GM23338 (cell line): ENCODE measurements around the gene SYT2. TPM values are rescaled to one million over a fixed set of nuclear protein-coding genes. Genes with fewer than 3 reads are reported as not detected.
"Not testable (repeated sequence)": the region's sequence is repeated elsewhere in the genome, so short reads cannot be mapped to it uniquely, and the experiment has no call there.

Experiments
- ATAC-seq: fragments of 200-7000 bp; cut with Tn5 transposase; 3 replicates; pipeline ENCODE4 v1.9.1; 2020
- DNase-seq: peaks from one replicate; pipeline ENCODE4 v3.0.0-alpha.2; 2015; ENCODE audit warnings: low spot score
- H2AFZ ChIP-seq: fragments of 200-600 bp; sonication (generic); 2 replicates; pipeline ENCODE4 v1.8.0; 2016; ENCODE audit warnings: antibody characterized with exemption, mild to moderate bottlenecking, moderate library complexity
- H3F3A ChIP-seq: fragments of 200-600 bp; sonication (generic); replicated peaks from 2 replicates; pipeline ENCODE4 v1.8.0; 2017; ENCODE audit warnings: antibody characterized with exemption, mixed run types, low read depth
- H3K27ac ChIP-seq: fragments of 200-600 bp; sonication (generic); 2 replicates; pipeline ENCODE4 v1.6.1; 2016; ENCODE audit warnings: low read depth
- H3K27me3 ChIP-seq: fragments of 200-600 bp; sonication (generic); 2 replicates; pipeline ENCODE4 v1.8.0; 2016; ENCODE audit warnings: mild to moderate bottlenecking, mixed run types, moderate library complexity; ENCODE audit not compliant: insufficient read depth
- H3K36me3 ChIP-seq: fragments of 200-600 bp; sonication (generic); 2 replicates; pipeline ENCODE4 v1.8.0; 2016; ENCODE audit warnings: mild to moderate bottlenecking; ENCODE audit not compliant: insufficient read depth
- H3K4me1 ChIP-seq: fragments of 200-600 bp; sonication (generic); 2 replicates; pipeline ENCODE4 v1.8.0; 2016; ENCODE audit warnings: mild to moderate bottlenecking, moderate library complexity; ENCODE audit not compliant: insufficient read depth
- H3K4me2 ChIP-seq: fragments of 200-600 bp; sonication (generic); 2 replicates; pipeline ENCODE4 v1.7.1; 2017; ENCODE audit warnings: mixed run types
- H3K4me3 ChIP-seq: fragments of 200-600 bp; sonication (generic); 2 replicates; pipeline ENCODE4 v1.6.1; 2016; ENCODE audit warnings: mixed run types
- H3K79me2 ChIP-seq: fragments of 200-600 bp; sonication (generic); replicated peaks from 2 replicates; pipeline ENCODE4 v1.8.0; 2017; ENCODE audit warnings: mild to moderate bottlenecking; ENCODE audit not compliant: insufficient read depth
- H3K9me2 ChIP-seq: fragments of 200-600 bp; sonication (generic); 2 replicates; pipeline ENCODE4 v1.8.0; 2017; ENCODE audit not compliant: insufficient read depth
- H4K20me1 ChIP-seq: fragments of 200-600 bp; sonication (generic); replicated peaks from 2 replicates; pipeline ENCODE4 v1.8.0; 2017; ENCODE audit warnings: mild to moderate bottlenecking; ENCODE audit not compliant: insufficient read depth
- H3K27ac Mint-ChIP-seq: 2 replicates; pipeline ENCODE4 v1.8.0; 2020; ENCODE audit warnings: inconsistent platforms, mild to moderate bottlenecking, moderate library complexity, mixed read lengths
- H3K27me3 Mint-ChIP-seq: 3 replicates; pipeline ENCODE4 v1.8.0; 2022; ENCODE audit warnings: low read depth, mild to moderate bottlenecking, moderate library complexity, mixed read lengths, inconsistent platforms; ENCODE audit not compliant: insufficient read depth, poor library complexity
- H3K36me3 Mint-ChIP-seq: 3 replicates; pipeline ENCODE4 v1.8.0; 2021; ENCODE audit warnings: low read depth, mild to moderate bottlenecking, inconsistent platforms, moderate library complexity, mixed read lengths
- H3K4me1 Mint-ChIP-seq: 3 replicates; pipeline ENCODE4 v1.8.0; 2020; ENCODE audit warnings: mild to moderate bottlenecking, inconsistent platforms, mixed read lengths
- H3K4me3 Mint-ChIP-seq: 3 replicates; pipeline ENCODE4 v1.8.0; 2021; ENCODE audit warnings: moderate library complexity, mild to moderate bottlenecking, inconsistent platforms, mixed read lengths
- H3K9me3 Mint-ChIP-seq: 3 replicates; pipeline ENCODE4 v1.8.0; 2020; ENCODE audit warnings: moderate library complexity, mild to moderate bottlenecking, inconsistent platforms, mixed read lengths
- CREB1 ChIP-seq: fragments of 250-450 bp; sonication (Bioruptor Pico); IDR thresholded peaks from 2 replicates; pipeline ENCODE4 v1.5.0; 2020; ENCODE audit warnings: low read depth, mild to moderate bottlenecking, moderate library complexity
- CTCF ChIP-seq, 2 experiments: fragments of 200-600 bp in 1 of 2; sonication (generic) in 1 of 2; conservative IDR thresholded peaks; 2 replicates each; pipeline versions ENCODE4 v1.5.1 to v1.6.1; 2016 to 2017; ENCODE audit warnings: antibody characterized with exemption in 2 of 2, low read depth in 2 of 2, mild to moderate bottlenecking in 2 of 2, moderate library complexity in 1 of 2
- ETS1 ChIP-seq: IDR thresholded peaks from 2 replicates; pipeline ENCODE4 v1.6.1; 2016; ENCODE audit warnings: antibody characterized with exemption
- EZH2phosphoT487 ChIP-seq: fragments of 200-600 bp; sonication (generic); IDR thresholded peaks from one replicate; pipeline ENCODE4 v1.8.1; 2018; ENCODE audit warnings: antibody characterized with exemption; ENCODE audit not compliant: unreplicated experiment
- JUNB ChIP-seq: IDR thresholded peaks from one replicate; pipeline ENCODE4 v1.6.1; 2016; ENCODE audit warnings: antibody characterized with exemption; ENCODE audit not compliant: unreplicated experiment
- NANOG ChIP-seq: IDR thresholded peaks from 2 replicates; pipeline ENCODE4 v1.6.1; 2016; ENCODE audit warnings: antibody characterized with exemption, borderline replicate concordance
- POLR2AphosphoS5 ChIP-seq: IDR thresholded peaks from 2 replicates; pipeline ENCODE4 v1.6.1; 2016; ENCODE audit warnings: antibody characterized with exemption, low read depth
- REST ChIP-seq: IDR thresholded peaks from one replicate; pipeline ENCODE4 v1.6.1; 2018; ENCODE audit warnings: antibody characterized with exemption; ENCODE audit not compliant: unreplicated experiment
- STAT1 ChIP-seq: IDR thresholded peaks from one replicate; pipeline ENCODE4 v1.6.1; 2016; ENCODE audit warnings: antibody characterized with exemption; ENCODE audit not compliant: unreplicated experiment
- ZNF114 ChIP-seq: fragments of 250-450 bp; sonication (Bioruptor Pico); IDR thresholded peaks from 2 replicates; pipeline ENCODE4 v1.5.0; 2020; ENCODE audit warnings: mild to moderate bottlenecking, moderate library complexity
- ZNF331 ChIP-seq: fragments of 250-450 bp; sonication (Bioruptor Pico); IDR thresholded peaks from 2 replicates; pipeline ENCODE4 v1.5.0; 2020; ENCODE audit warnings: low read depth, mild to moderate bottlenecking, moderate library complexity
- polyA plus RNA-seq: library from polyadenylated mRNA; unstranded; fragments of >200 nt; fragmentation: Nextera tagmentation; extraction: Ambion mirVana; gene quantifications from 2 replicates; pipeline ENCODE4 v1.2.1, GENCODE V29; 2016
- total RNA-seq: library from RNA; depleted of rRNA; stranded (reverse); fragments of >200 nt; shearing (Covaris generic); gene quantifications from 2 replicates; pipeline ENCODE4 v1.2.3, GENCODE V29; 2014
- TF ChIP-seq, protein P1 (sequence below): fragments of 250-450 bp; sonication (Bioruptor Pico); IDR thresholded peaks from 2 replicates; pipeline ENCODE4 v1.5.0; 2020; ENCODE audit warnings: mild to moderate bottlenecking, moderate library complexity

The SYT2 gene
- total and polyA plus RNA-seq, 2 experiments from 2014 or later = 2.4 to 12.5 TPM

DNA sequence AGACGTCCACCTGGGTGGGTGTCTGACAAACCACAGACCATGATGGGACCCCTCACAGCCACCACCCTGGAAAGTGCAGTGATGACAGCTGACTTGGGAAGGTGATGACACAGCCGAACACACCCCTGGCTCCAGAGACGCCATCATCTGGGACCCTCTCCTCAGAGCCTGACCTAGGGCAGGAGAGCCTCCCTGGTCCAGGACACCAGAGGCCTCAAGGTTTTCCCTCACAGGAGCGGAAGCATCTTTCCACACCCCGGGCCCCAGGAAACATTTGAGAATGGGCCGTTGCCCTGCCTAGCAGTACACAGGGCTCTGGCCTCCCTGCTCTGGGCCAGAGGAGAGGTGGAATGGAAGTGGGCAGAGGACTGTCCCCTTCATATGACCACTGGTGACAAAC lies 79.7 kb downstream of the SYT2 start:
- DNase-seq = no peak
- no peaks in the 10 kb centered on the region; the same call in 1 of the 2 replicates for H4K20me1 ChIP-seq
- no peaks in the 10 kb centered on the region for H3F3A ChIP-seq
- H3K4me3 ChIP-seq = no peak overlapping the region
- Mint-ChIP-seq H3K4me3 (no peak overlapping the region), H3K27ac (no peak overlapping the region), H3K36me3 (no peaks in the 10 kb centered on the region), H3K9me3 (no peaks in the 10 kb centered on the region), H3K27me3 (peaks cover 4% of the 10 kb centered on the region), H3K4me1 (peaks cover 21% of the 10 kb centered on the region)
- no peak overlapping the region for H2AFZ ChIP-seq
- peaks cover 12% of the 10 kb centered on the region; the same call in 1 of the 2 replicates for H3K4me1 ChIP-seq
- H3K9me2 ChIP-seq = no peaks in the 10 kb centered on the region
- no peak overlapping the region for H3K27ac ChIP-seq
- no peak for ATAC-seq
- no peaks in the 10 kb centered on the region for H3K79me2 ChIP-seq
- H3K36me3 ChIP-seq = no peaks in the 10 kb centered on the region
- H3K27me3 ChIP-seq = no peaks in the 10 kb centered on the region
- no peak overlapping the region for H3K4me2 ChIP-seq
- TF ChIP-seq EZH2phosphoT487 = no peak
- TF ChIP-seq REST = no peak
- no peak for TF ChIP-seq CTCF (conservative IDR thresholded peaks at IDR 0.05; ENCODE audit: low read depth in 2 of 2)
- TF ChIP-seq JUNB = no peak
- TF ChIP-seq ZNF114 (CRISPR knock-in tag) = no peak
- no peak for TF ChIP-seq NANOG
- TF ChIP-seq ZNF331 = no peak
- no peak for TF ChIP-seq CREB1
- TF ChIP-seq POLR2AphosphoS5 = no peak
- TF ChIP-seq STAT1 = no peak
- TF ChIP-seq, protein P1, sequence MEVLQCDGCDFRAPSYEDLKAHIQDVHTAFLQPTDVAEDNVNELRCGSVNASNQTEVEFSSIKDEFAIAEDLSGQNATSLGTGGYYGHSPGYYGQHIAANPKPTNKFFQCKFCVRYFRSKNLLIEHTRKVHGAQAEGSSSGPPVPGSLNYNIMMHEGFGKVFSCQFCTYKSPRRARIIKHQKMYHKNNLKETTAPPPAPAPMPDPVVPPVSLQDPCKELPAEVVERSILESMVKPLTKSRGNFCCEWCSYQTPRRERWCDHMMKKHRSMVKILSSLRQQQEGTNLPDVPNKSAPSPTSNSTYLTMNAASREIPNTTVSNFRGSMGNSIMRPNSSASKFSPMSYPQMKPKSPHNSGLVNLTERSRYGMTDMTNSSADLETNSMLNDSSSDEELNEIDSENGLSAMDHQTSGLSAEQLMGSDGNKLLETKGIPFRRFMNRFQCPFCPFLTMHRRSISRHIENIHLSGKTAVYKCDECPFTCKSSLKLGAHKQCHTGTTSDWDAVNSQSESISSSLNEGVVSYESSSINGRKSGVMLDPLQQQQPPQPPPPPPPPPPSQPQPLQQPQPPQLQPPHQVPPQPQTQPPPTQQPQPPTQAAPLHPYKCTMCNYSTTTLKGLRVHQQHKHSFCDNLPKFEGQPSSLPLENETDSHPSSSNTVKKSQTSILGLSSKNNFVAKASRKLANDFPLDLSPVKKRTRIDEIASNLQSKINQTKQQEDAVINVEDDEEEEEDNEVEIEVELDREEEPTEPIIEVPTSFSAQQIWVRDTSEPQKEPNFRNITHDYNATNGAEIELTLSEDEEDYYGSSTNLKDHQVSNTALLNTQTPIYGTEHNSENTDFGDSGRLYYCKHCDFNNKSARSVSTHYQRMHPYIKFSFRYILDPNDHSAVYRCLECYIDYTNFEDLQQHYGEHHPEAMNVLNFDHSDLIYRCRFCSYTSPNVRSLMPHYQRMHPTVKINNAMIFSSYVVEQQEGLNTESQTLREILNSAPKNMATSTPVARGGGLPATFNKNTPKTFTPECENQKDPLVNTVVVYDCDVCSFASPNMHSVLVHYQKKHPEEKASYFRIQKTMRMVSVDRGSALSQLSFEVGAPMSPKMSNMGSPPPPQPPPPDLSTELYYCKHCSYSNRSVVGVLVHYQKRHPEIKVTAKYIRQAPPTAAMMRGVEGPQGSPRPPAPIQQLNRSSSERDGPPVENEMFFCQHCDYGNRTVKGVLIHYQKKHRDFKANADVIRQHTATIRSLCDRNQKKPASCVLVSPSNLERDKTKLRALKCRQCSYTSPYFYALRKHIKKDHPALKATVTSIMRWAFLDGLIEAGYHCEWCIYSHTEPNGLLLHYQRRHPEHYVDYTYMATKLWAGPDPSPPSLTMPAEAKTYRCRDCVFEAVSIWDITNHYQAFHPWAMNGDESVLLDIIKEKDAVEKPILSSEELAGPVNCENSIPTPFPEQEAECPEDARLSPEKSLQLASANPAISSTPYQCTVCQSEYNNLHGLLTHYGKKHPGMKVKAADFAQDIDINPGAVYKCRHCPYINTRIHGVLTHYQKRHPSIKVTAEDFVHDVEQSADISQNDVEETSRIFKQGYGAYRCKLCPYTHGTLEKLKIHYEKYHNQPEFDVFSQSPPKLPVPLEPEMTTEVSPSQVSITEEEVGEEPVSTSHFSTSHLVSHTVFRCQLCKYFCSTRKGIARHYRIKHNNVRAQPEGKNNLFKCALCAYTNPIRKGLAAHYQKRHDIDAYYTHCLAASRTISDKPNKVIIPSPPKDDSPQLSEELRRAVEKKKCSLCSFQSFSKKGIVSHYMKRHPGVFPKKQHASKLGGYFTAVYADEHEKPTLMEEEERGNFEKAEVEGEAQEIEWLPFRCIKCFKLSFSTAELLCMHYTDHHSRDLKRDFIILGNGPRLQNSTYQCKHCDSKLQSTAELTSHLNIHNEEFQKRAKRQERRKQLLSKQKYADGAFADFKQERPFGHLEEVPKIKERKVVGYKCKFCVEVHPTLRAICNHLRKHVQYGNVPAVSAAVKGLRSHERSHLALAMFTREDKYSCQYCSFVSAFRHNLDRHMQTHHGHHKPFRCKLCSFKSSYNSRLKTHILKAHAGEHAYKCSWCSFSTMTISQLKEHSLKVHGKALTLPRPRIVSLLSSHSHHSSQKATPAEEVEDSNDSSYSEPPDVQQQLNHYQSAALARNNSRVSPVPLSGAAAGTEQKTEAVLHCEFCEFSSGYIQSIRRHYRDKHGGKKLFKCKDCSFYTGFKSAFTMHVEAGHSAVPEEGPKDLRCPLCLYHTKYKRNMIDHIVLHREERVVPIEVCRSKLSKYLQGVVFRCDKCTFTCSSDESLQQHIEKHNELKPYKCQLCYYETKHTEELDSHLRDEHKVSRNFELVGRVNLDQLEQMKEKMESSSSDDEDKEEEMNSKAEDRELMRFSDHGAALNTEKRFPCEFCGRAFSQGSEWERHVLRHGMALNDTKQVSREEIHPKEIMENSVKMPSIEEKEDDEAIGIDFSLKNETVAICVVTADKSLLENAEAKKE (CRISPR knock-in tag) = no peak
- no peak for TF ChIP-seq ETS1

DNA sequence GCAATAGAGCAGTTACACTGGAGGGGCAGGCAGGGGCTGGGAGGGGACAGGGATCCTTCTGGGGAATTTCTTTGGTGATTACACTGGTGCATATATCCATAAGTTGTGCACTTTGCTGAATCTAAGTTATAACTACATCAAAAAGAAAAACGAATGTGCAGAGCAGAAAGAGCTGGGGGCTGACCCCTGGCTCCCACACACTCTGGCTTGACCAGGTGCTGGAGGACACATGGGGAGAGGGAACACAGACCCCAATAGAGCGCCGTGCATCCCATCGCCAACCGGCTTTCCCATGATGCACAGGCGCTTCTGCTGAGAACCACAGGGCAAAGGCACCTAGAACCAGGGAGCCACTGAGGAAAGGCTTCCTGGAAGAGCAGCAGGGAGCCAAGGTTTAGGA lies 80.2 kb downstream of the SYT2 start:
- H3K27ac ChIP-seq, H3K79me2 ChIP-seq, H3K4me3 Mint-ChIP-seq, H2AFZ ChIP-seq, ATAC-seq, H3K27me3 Mint-ChIP-seq, H3K9me2 ChIP-seq, H3K4me3 ChIP-seq, H3K9me3 Mint-ChIP-seq, H3K27me3 ChIP-seq, H4K20me1 ChIP-seq, H3F3A ChIP-seq, H3K36me3 ChIP-seq, DNase-seq, H3K27ac Mint-ChIP-seq, H3K36me3 Mint-ChIP-seq, H3K4me2 ChIP-seq: not testable (repeated sequence)
- H3K4me1 ChIP-seq = peaks cover 12% of the 10 kb centered on the region; the same call in 1 of the 2 replicates
- H3K4me1 Mint-ChIP-seq = peaks cover 21% of the 10 kb centered on the region
